Daoy (cell line): Measurements from ENCODE around the gene TKT. TPM values are rescaled to one million over a fixed set of nuclear protein-coding genes. Genes with fewer than 3 reads are reported as not detected.
A peak's percentile ranks its signal among the peaks of the same experiment; 100 is the strongest.

Experiments used
- DNase-seq: peaks from one replicate; pipeline ENCODE4 v3.0.0-alpha.2; 2015; ENCODE audit warnings: low read depth
- total RNA-seq: library from RNA; depleted of rRNA; stranded (reverse); fragments of >200 nt; shearing (Covaris generic); gene quantifications from 2 replicates; pipeline ENCODE4 v1.2.3, GENCODE V29; 2014

The TKT gene
- total RNA-seq, 1 experiment from 2014 or later, result 212 TPM

- no peak for DNase-seq
Observed at GRCh38 chr3:53240989-53241972, 14.5 kb downstream of the TKT start.

GRCh38 chr3:53239800-53240199 is 16.0 kb downstream of the TKT start:
- DNase-seq, result no peak

DNA sequence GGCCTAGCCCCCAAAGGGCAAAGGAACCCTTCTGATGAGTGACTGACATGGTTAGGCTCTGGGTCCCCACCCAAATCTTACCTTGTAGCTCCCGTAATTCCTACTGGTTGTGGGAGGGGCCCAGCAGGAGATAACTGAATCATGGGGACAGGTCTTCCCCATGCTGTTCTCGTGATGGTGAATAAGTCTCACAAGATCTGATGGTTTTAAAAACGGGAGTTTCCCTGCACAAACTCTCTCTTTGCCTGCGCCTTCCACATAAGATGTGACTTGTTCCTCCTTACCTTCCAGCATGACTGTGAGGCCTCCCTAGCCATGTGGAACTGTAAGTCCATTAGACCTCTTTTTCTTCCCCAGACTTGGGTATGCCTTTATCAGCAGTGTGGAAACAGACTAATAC is 16.9 kb downstream of the TKT start:
- no peak for DNase-seq

- peak; percentile 87 for DNase-seq
Observed at GRCh38 chr3:53238051-53238850, 17.6 kb downstream of the TKT start.

DNA sequence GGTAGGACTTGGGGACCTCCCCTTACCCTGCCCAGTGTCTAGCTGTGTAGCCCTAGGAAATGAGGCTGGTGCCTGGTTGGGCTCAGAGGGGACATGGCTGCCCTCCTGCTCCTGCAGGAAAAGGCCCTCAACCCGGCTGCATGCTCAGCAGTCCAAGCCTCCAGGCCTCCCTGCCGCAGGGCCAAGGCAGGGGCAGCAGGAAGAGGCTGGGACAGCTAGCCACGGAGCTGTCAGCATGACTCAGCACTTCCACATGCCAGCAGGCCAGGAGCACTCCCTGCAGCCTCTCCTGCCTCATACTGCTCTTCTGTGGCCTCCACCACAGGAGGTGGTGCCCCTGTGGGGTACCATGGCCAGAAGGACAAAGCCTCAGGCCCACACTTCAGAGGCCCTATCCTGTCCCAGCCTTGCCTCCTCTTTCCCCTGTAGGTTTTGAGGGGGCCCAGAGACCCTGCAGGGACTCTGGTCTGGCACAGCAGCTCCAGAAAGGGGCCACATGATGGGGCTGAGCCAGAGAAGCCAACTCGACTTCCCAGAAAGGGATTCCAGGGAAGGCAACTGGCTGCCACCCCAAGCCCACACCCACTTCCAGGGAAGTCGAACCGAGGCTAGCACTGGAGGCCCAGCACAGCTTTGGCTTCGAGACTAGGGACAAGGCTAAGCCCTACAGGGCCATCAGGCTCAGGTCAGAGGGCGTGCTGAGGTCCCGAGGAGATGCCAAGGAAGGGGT is 19.5 kb downstream of the TKT start:
- peak; percentile 86 for DNase-seq

- no peak for DNase-seq
Observed at GRCh38 chr3:53235545-53235944, 20.3 kb downstream of the TKT start.

- DNase-seq, result no peak
Observed at GRCh38 chr3:53234841-53235232, 21.0 kb downstream of the TKT start.

DNA sequence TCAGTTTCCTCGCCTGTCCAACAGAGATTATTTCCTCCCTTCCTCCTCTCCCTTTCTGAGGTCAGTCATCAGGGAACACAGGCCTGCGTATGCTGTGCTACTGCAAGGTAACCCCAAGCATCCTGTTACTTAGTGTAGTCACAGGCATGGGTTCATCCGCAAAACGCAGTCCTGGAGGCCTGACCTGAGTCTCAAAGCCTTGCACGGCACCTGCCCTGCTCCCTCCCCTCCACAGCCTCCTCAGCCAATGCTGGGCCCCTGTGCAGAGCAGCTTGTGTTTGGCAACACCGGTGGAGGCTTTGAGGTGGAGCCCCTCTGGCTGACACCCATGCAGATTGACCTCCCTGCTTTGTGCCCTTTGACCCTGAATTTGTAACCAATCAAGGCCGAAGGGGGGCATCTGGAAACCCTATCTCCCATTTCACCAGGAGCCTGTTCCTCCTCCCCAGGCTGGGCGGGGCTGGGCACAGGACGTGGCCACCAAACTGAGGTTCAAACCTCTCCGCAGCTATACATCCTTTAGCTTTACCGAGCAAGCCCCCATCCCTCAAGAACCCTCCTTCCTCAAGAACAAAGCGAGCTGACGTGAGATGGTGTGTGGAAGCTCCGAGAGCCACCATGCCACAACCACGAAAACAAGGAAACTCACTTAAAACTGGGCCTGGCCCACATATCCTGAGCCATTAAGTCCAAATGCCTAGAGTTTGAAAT is 21.5 kb downstream of the TKT start:
- DNase-seq, result no peak

GRCh38 chr3:53232641-53233377 is 23.0 kb downstream of the TKT start:
- no peak for DNase-seq

DNA sequence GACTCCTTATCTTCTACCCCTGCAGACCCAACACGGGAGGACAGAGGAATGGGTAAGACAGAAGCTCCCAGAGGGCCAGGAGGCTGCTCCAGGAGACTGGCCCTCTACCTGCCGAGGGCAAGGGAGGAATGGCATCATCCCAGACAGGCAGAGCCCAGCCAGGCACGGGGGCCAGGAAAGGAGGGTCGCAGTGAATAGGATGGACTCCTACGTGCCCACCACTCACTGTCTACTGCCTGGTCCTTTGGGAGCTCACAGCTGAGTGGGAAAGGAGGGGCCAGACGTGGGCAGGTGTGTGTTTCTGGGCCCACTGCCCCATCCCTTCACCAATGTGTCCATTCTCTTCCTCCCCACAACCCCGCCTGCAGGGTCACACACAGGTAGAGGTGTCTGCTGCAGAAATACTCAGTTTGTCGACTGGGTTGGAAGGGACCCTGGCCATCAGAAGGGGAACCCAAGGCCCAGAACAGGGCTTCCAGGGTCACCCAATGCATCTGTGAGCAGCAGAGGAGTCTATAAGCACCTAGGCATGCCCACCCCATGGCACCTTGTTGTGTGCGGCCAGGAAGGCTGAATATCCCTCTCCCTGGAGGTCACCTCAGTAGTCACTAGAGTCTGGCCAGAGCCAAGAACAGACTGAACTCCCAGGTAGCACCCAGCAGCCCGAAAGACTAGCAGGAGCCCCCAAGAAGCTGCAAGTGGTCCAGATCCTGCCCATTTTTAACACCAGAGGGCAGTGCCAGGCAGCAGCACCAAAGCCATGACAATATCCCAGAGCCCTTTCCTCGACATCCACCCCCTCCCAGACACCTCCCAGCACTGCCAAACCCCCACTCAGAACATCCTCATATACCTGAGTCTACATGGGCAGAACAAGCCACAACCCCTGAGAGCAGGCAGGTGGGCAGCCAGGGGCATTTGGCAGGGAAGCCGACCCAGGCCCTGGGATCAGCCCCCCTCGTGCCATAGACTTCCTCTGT is 24.0 kb downstream of the TKT start:
- DNase-seq, result no peak

GRCh38 chr3:53230789-53231188 is 25.0 kb downstream of the TKT start:
- DNase-seq, result no peak

- DNase-seq, result no peak
Observed at GRCh38 chr3:53230041-53230621, 25.7 kb downstream of the TKT start.

- no peak for DNase-seq
Observed at GRCh38 chr3:53229606-53230005, 26.2 kb downstream of the TKT start.

DNA sequence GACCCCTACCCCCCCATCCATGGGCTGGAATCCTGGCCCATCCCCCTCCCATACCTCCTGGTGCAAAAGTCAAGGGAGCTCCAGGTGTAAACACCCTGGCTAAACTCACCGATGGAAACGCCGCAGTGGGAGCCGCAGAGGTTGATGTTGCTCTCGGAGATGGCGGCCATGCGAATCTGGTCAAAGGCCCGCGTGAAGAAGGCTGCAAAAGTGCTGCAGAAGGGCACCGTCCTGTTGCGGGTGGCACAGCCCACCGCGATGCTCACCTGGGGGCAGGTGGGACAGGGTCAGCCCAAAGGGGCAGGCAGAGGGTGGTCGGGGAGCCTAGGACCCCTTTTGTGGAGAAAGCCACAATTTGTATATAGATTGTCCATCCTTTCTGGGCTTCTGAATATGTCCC is 26.7 kb downstream of the TKT start:
- no peak for DNase-seq

- no peak for DNase-seq
Observed at GRCh38 chr3:53227993-53228885, 27.6 kb downstream of the TKT start.

DNA sequence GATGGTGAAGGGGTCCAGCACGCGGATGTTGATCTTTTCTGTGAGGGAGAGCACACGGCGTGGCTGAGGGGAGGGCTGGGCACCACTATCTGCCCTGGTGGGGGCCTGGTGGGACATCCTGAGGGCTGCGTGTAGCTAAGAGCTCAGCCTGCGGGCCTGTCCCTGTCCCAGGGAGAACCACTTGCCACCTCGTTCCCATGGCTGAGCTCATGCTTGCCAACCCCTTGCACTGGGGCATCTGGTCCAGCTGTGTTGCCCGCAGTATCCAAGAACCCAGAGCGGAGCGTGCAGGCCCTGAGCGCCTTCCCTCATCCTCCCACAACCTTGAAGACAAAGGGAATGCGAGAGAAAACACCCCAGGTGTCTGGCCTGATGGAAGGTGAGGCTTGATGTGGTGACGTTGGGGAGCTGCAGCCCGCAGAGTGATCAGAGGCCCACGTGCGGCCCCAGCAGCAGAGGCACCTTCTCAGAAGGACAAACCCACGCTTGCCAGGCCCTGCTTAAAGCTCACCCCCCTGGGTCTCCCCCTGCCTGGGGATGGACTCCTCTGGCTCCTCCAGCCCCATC is 28.9 kb downstream of the TKT start:
- DNase-seq, result no peak

GRCh38 chr3:53226142-53226840 is 29.5 kb downstream of the TKT start:
- DNase-seq, result no peak
